Measurements from ENCODE around the gene GTPBP3.

The GTPBP3 gene

DNA sequence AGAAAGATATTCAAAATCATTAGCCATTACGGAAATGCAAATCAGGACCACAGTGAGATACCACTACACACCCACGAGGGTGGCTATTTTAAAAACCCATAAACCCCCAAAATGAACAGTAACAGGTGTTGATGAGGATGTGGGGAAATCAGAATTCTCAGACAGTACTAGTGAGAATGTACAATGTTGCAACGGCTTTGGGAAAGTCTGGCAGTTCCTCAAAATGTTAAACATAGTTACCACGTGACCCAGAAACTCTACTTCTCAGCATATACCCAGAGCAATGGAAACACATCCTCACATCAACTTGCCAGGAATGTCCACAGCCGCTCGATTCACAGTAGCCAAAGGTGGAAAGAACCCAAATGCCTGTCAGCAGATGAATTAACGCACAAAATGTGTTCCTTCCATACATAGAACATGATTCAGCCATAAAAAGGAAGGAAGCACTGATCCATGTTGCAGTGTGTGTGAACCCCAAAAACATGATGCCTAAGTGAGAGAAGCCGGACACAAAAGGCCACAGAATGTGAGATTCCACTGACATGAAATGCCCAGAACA, 32.8 kb downstream of the GTPBP3 start:
- DNase-seq (ENCODE audit: low read depth in 2 of 2): peak; percentile 73 to 94
- no peak overlapping the region for H3K4me3 ChIP-seq (replicated peaks in 1 of 2; ENCODE audit: low read depth in 2 of 2, low read length in 2 of 2)

DNA sequence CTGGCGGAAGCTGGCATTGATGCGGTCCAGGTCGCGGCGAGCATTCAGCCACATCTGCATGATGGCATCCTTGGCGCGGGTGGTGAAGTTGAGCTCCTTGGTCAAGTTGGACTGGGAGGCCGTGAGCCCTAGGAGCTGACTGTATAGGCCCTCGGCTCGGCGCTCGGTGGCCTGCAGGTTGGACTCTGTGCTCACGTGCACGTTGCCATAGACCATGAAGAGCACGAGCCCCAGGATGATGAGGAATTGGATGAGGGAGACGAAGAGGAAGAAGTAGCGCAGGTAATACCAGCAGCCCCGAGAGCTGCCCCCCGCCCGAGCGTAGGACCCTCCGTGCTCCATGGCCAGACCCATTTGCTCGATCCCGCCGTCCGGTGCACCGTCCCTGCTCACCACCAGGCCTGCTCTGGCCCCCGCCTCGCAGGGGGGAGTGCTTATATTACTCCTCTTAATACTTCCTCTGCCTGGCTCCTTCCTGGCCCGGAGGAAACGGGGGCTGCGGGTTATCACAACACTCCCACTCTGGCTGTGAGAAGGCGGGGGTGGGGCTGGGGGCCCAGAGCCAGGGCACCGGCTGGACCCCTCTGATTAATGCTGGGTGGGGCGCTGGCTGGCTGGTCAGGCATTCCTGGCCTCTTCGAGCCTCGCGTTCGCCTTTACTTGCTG, 39.7 kb downstream of the GTPBP3 start, which contains the start of gene PLVAP:
PLVAP (minus strand) TSS at position 408 of the 666 bp plus-strand sequence; CDS start at position 354, 54 bp downstream.
- no peak for DNase-seq (ENCODE audit: low read depth in 2 of 2)
- TF ChIP-seq, protein P1, sequence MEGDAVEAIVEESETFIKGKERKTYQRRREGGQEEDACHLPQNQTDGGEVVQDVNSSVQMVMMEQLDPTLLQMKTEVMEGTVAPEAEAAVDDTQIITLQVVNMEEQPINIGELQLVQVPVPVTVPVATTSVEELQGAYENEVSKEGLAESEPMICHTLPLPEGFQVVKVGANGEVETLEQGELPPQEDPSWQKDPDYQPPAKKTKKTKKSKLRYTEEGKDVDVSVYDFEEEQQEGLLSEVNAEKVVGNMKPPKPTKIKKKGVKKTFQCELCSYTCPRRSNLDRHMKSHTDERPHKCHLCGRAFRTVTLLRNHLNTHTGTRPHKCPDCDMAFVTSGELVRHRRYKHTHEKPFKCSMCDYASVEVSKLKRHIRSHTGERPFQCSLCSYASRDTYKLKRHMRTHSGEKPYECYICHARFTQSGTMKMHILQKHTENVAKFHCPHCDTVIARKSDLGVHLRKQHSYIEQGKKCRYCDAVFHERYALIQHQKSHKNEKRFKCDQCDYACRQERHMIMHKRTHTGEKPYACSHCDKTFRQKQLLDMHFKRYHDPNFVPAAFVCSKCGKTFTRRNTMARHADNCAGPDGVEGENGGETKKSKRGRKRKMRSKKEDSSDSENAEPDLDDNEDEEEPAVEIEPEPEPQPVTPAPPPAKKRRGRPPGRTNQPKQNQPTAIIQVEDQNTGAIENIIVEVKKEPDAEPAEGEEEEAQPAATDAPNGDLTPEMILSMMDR (IDR thresholded peaks at IDR 0.05; ENCODE audit: low read depth, low read length): no peak
- H3K4me3 ChIP-seq (replicated peaks in 1 of 2; ENCODE audit: low read depth in 2 of 2, low read length in 2 of 2): no peak within 1 kb of the TSS

More for the DNA sequence above, 32.8 kb downstream of the GTPBP3 start:
- TF ChIP-seq, protein P1 (IDR thresholded peaks at IDR 0.05; ENCODE audit: low read depth, low read length): no peak

DNA sequence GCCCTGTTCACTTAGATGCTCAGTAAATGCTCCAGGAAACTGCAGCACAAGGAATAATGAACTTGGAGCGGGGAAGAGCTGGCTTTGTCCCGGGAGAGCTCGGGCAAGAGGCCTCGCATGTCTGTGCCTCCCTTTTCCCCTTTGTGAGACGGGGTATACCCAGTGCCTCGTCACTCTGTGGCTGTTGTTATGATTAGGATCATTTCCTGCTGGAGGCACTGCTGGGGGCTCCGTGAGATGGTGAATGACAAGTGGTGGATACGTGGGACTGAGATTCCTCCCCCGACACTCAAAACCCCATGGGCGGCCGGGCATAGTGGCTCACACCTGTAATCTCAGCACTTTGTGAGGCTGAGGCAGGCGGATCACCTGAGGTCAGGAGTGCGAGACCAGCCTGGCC, 40.9 kb downstream of the GTPBP3 start:
- TF ChIP-seq, protein P1 (IDR thresholded peaks at IDR 0.05; ENCODE audit: low read depth, low read length): no peak
- no peak overlapping the region for H3K4me3 ChIP-seq (replicated peaks in 1 of 2; ENCODE audit: low read depth in 2 of 2, low read length in 2 of 2)
- no peak for DNase-seq (ENCODE audit: low read depth in 2 of 2)

DNA sequence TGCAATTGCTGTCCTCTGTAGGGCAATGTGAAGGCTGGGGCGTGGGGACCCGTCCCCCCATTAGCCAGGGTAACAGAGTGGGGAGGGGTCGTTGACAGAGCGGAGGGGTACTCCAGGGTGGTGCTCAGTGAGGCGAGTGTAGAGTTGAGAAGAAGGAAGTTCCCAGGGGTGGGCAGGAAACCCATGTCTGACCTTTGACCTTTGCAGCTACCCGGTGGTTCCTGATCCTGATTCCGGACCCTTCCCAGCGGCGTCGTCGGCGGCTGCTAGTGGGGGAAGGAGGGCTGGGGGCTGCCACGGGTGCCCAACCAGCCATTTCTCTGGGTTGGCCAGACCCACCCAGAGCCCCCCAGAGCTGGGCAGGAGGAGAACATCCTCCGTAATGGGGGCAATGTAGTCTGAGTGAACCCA, 41.9 kb downstream of the GTPBP3 start:
- DNase-seq (ENCODE audit: low read depth in 2 of 2): no peak
- TF ChIP-seq, protein P1 (IDR thresholded peaks at IDR 0.05; ENCODE audit: low read depth, low read length): no peak
- no peak overlapping the region for H3K4me3 ChIP-seq (replicated peaks in 1 of 2; ENCODE audit: low read depth in 2 of 2, low read length in 2 of 2)

DNA sequence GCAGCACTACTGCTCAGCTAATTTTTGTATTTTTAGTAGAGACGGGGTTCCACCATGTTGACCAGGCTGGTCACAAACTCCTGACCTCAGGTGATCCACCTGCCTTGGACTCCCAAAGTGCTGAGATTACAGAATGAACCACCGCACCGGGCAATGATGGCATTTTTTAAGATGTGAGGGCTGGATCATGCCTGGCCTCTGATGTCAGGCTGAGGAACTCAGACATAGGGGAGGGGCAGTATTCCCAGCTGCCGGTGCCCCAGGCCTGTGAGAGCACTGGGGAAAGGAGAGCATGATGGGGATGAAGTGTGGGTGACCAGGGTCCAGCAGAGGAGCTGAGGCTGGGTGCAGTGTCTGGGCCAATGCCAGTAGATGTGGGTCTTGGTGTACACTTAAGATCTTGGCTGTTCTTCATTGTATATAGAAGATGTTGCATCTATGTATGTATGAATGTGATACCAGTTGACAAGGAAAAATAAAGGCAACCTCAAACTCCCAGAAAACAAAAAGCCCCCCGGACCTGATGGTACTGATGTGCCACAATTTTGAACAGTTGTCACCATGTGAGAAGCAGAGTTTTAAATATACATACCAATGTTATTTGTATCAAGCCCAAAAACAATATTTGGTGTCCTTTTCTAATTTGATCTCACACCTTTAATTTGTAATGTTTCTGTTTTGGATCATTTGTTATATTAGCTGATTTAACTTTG, 43.2 kb downstream of the GTPBP3 start:
- no peak overlapping the region for H3K4me3 ChIP-seq (replicated peaks in 1 of 2; ENCODE audit: low read depth in 2 of 2, low read length in 2 of 2)
- TF ChIP-seq, protein P1 (IDR thresholded peaks at IDR 0.05; ENCODE audit: low read depth, low read length): no peak
- DNase-seq (ENCODE audit: low read depth in 2 of 2): no peak

DNA sequence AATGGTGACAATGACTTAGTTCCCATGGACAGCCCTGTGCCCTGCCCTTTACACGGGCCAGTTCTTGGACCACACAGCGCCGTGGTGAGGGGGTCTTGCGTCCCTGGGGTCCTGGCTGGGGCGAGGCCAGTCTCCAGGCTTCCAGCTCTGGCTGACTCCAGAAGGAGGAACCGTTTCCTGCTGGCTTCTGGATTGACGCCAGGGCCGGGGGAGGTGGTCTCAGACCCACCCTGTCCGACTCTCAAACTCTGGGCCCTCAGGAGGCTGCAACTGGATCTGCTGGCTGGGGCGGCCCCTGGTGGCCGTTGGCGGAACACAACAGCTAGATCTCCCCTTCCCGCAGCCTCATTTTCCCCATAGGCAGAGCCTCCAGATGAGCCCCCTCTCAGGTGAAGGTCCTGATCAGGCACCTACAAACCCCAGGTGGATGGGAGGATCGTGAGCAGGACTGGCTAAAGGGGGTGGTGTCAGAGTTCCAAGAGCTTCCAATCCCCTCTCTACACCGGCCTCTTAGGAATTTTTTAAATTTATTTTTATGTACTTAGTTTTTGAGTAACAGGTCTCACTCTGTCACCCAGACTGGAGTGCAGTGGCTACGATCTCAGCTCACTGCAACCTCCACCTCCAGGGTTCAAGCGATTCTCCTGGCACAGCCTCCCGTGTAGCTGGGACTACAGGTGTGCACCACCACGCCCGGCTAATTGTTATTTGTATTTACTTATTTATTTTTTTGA, 48.7 kb downstream of the GTPBP3 start:
- peak; percentile 60 to 78 for DNase-seq (ENCODE audit: low read depth in 2 of 2)
- H3K4me3 ChIP-seq (replicated peaks in 1 of 2; ENCODE audit: low read depth in 2 of 2, low read length in 2 of 2): no peak overlapping the region
- TF ChIP-seq, protein P1 (IDR thresholded peaks at IDR 0.05; ENCODE audit: low read depth, low read length): peak; percentile 94
